ENCODE results near the gene S100Z.

DNA sequence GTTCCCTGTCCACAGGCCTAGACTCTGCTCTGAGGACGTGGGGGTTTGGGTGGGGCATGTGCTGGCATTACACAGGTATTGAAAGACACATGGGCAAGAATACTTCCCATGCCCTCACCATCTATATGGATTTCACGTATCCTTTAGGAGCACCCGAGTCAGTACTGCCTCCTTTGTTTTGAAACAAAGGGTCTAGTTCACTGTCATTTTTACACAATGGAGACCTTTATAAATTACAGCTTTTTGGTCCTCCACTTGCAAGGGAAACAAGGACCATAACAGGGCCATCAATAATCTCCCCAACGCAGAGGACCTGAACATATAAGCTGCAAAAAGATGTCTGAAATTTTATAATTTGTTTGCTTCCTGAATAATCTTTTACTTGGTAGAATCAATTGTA lies 78.1 kb downstream of the S100Z start:
- TF ChIP-seq EZH2phosphoT487 (IDR thresholded peaks at IDR 0.05) = no peak
- TF ChIP-seq, protein P1, sequence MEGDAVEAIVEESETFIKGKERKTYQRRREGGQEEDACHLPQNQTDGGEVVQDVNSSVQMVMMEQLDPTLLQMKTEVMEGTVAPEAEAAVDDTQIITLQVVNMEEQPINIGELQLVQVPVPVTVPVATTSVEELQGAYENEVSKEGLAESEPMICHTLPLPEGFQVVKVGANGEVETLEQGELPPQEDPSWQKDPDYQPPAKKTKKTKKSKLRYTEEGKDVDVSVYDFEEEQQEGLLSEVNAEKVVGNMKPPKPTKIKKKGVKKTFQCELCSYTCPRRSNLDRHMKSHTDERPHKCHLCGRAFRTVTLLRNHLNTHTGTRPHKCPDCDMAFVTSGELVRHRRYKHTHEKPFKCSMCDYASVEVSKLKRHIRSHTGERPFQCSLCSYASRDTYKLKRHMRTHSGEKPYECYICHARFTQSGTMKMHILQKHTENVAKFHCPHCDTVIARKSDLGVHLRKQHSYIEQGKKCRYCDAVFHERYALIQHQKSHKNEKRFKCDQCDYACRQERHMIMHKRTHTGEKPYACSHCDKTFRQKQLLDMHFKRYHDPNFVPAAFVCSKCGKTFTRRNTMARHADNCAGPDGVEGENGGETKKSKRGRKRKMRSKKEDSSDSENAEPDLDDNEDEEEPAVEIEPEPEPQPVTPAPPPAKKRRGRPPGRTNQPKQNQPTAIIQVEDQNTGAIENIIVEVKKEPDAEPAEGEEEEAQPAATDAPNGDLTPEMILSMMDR (IDR thresholded peaks at IDR 0.05) = no peak
- no peak for TF ChIP-seq EZH2 (IDR thresholded peaks at IDR 0.05)
